ENCODE results near the gene MTHFD2L.

Gene MTHFD2L

DNA sequence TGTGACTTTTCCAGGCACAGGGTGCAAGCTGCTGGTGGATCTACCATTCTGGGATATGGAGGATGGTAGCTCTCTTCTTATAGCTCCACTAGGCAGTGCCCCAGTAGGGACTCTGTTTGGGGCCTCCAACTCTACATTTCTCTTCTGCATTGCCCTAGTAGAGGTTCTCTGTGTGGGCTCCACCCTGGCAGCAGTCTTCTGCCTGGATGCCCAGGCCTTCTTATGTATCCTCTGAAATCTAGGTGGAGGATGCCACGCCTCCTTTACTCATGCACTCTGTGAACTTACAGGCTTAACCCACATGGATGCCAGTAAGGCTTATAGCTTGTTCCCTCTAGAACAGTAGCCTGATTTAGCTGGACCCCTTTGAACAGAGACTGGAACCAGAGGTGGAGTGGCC lies 186.1 kb downstream of the MTHFD2L start:
- no peak for DNase-seq
